Activated effector memory CD4-positive, alpha-beta T cell treated with Interleukin-2 at 50 U/mL for 16 hours (primary cell): Measurements from ENCODE around the gene WNT3.
"Not testable (repeated sequence)": the region's sequence is repeated elsewhere in the genome, so short reads cannot be mapped to it uniquely, and the experiment has no call there.

Experiments used
- DNase-seq: peaks from one replicate; pipeline ENCODE4 v3.0.0-alpha.2; 2020

Gene WNT3

DNA sequence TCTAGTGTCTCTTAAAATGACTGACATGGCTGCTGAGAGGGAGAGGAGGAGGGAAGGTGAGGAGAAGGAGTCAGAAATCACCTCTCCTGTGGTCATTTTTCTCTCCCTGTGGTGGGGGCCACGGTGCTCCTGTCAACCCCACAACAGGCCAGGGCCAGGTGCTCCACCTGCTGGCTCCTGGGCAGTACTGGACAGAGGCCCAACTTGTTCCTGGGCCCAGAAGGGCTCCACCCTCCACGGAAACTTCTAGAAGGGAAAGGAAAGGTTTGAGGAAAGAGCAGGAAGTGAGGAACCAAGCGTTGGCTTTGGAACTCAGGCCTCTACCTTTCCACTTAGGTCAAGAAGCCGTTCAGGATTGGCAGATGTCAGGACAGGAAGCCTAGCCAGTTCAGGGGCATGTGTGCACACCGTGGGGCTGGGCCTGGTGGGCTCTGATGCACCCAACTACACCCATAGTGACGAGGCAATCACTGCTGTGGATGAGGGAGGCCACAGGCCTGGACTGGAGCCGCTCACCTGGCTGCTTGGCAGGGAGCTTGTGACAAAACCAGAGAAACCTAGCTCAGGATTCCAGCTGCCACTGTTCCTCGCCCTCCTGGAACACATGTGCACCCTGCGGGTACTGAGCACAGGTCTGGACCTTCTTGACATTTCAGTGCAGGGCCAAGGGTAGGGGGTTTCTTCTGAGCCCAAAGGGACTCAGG lies 36.1 kb downstream of the WNT3 start:
- no peak for DNase-seq

DNA sequence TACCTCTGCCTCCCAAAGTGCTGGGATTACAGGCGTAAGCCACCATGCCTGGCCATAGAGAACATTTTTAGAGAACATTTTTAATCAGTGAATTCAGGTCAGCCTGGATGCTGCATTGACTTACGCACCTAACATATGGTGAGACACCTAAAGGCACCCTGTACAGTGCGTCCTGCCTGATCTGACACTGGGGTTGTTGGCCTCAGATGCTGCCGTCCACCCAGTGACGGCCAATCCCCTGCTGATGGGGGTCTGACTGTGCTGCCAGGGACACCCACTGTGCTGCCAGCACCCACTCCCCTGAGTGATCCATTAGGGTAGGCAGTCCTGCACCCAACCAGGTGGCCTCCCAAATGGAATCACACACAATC lies 38.5 kb downstream of the WNT3 start:
- no peak for DNase-seq

DNA sequence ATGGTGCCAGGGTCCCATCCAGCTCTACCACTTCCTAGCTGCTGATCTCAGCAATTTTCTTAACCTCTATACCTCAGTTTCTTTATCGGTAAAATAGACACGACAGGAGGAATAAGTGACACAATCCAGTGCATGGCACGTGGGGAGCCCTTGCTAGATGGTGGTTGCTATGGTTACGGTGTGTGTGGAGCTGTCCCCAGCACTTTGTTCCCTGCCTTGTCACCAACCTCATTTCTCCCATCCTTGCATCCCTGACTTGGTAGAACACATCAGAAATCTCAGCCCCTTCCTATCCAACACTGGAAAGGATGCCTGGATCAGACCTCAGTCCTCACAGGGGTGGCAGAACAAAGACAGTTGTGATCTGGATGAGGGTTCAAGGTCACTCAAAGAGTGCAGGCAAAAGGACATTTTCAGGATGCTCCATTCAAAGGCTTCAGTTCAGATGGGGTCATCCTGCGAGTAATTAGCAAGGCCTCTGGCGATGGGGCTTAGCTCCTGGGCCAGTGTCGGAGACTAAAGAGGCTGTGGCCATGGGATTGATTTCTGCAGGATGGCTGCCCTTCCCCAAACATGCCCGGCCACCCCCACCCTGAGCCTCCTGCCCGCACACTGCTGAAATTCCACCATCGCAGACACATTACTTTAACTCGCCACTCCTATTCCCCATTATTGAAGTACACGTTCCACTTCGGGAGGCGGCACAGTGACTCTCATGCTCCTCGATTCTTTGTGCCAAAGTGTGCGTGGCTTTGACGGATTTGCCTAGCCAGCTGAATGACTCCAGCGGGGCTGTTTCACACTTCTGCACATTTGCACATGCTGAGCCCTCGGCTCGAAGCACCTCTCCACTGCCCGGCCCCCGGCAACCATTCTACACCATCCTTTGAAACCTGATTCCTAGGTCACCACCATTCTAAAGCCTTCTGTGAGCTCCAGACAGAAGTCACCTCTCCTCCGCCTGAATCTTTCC lies 40.3 kb downstream of the WNT3 start:
- no peak for DNase-seq

DNA sequence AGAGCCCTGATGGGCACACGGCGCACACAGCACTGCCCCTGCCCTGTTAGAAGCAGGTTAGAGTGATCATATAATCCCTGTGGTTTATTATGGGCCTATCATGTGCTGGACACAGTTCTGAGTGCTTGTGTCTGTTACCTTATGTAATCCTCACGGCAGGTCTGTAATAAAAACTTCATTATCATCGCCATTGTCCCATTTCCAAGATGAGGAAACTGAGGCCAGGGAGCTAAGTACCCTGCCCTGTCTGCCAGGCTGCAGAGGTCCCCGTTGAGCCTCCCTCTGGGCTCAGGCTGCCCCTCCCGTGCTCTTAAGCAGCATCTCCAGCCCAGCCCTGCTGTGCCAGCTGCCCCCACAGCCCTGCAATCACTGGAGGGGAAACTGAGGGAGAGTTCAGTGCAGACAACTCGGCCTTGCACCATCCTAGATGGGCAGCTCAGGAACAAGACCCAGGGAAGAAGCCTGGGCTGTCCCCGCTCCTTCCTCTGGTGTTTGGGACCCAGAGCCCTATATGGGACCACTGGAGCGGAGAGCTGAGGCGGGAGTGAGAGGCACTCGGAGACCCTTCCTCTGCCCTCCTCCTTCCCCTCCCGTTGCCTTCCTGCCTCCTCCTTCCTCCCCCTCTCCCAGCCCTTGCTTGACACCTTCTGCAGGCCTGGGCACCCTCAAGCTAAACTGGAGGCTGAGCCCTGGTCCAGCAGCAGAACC lies 42.0 kb downstream of the WNT3 start:
- no peak for DNase-seq

DNA sequence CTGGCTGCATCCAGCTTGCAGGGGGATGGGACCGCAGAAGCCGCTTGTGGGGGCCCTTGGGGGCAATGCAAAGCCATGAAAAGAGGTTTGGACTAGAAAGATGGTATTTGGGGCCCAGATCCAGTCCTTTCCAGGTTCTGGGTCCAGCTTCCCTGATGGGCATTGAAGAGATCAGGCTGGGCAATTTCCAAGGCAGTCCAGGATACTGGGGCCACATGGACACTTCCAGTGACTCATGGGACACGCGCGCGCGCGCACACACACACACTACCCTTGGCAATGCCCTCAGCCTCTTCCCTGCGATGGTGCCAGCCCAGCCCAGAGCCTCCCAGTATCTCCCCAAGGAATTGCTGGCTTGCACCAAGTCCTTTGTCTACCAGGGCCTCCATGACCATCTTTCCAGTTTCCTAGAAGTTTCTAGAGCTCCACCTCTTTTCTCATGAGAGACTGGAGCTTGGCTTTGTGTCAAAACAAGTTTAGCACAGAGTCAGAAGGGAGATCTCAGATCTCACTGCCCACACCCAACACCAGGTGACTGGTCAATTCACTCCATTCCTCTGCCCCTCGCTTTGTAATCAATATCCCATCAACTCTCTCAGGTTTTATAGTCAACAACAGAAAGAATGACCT lies 44.3 kb downstream of the WNT3 start:
- no peak for DNase-seq

DNA sequence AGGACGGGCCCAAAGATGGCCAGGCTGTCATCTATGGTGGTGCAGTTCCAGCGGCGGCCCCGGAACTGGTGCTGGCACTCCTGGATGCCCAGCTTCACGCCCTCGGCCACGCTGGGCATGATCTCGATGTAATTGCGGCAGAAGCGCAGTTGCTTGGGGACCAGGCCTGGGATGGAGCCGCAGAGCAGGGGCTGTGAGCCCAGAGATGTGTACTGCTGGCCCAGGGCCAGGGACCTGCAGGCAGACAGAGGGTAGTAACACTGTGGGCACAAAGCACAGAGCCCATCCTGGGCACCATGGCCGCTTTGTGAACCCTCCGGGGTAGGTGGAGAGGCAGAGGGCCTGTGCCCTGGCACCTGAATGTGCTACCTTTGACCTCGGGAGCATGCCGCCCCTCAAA lies 44.8 kb downstream of the WNT3 start:
- no peak for DNase-seq

DNA sequence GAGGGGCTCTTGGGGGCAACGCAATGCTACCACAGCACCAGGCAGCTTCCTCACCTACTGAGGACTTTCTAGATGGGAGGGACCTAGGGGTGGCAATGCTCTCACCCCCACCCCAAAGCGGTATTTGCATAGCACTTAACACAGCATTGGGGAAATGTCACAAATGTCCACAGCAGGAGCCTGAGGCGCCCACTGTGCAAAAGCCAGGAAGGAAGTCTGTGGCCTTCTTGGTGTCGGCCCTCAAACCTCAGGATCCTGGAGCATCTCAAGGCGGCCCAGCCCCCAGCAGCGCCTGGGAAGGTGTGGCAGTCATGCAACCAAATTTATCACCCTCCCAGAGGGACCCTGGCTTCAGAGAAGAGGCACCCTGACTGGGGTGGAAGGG lies 45.3 kb downstream of the WNT3 start:
- no peak for DNase-seq

DNA sequence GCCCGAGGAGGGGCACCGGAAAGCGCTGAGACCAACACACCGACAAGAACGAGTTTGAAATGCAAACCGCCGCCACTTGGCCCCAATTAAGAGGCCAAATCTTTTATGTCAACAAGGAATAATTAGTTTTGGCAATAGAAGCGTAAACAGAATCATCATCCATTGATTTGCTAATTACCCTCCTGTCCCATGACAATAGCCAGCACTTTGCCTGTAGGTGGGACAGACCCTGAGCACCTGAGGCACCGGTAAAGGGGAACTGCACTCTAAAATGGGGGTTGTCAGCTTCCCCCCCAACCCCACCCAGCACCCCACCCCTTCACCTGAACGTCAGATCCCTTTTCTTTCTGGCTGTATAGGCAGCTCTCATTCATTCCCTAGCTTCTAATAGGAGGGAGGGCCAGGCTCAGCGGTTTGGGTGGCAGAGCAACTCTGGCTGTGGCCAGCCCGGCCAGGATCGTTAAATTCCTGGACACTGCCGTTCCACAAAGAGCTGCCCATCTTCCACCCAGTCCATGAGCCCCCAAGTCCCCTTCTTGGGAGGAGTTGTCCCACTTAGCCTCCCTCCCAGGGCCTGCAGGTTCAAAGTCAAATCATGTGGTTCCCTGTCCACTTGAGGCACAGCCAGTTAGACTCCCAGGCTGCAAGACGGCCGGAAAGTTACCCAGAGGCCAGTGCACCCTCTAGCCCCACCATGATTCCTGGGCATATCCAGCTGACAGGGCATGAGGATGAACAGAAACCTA lies 45.8 kb downstream of the WNT3 start:
- DNase-seq = no peak

DNA sequence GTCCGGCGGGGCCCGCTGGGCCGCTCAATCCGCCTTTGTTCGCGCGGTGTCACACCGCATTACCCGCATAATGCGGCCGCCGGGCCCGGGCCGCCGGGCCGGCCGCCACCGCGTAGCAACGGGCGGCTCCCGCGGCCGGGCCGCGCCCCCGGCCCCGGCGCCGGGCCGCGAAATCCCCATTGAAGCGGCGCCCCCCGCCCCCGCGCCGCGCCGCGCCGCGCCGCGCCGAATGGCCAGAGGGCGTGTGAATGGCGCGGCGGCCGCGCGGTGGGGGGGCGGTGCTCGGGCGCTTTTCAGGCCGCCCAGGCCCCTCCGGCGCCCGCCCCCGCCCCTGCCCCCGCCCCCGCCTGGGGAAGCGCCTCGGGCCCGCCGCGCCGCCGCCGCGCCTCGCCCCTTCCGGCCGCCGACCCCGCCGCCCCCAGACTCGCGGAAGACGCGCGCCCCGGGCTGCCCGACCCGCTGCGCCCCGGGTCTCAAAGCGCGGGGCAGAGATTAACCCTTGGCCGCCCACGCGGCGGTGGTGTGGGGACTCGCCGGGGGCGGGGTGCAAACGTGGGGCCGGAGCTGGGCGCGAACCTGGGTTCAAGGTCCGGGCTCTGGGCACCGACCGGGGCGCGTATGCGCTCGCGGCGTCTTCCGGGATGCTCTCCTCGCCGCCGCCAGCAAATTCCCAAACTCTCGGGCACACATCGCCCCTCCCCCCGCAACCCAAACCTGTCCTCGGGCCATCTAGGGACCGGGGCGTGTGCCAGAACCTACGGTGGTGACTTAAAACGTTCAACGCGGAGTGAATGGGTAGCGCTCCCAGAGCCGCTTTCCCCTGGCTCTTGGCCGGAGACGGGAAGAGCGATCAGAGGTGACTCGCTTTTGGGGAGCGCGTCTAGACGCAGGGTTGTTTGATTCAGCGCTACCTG lies 46.7 kb downstream of the WNT3 start:
- DNase-seq = no peak

DNA sequence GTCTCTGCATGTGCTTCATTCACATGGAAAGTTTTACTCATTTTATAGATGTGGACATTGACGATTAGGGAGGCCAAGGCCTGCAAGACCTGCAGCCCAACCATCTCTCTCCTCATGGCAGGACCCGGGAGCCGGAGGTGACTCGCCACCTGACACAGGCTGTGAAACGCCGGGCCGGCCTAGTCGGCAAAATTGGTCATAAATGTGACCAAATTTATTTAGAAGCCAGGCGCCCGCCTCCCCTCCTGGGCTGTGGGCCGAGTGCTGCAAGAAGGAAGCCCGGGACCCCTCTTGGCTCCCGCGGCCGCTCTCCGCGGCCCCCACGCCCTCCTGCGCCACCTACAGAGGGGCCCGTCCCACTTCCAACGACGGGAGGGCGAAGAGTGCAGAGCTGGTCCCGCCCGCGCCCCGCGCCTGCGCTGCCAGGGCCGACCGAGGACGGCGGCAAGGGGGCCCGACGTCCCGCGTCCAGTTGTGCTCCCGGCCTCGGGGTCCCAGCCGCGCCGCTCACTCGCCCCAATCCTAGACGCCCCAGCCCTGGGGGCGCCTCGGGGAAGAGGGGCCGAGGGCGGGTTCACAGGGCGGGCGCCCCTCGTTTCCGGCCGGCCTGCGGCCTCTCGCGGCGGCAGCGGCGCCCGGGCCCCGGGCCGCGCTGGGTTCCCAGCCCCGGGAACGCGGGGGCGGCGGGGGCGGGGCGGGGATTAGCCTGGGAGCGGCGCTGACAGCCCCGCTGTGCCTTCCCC lies 47.5 kb downstream of the WNT3 start:
- DNase-seq = no peak

DNA sequence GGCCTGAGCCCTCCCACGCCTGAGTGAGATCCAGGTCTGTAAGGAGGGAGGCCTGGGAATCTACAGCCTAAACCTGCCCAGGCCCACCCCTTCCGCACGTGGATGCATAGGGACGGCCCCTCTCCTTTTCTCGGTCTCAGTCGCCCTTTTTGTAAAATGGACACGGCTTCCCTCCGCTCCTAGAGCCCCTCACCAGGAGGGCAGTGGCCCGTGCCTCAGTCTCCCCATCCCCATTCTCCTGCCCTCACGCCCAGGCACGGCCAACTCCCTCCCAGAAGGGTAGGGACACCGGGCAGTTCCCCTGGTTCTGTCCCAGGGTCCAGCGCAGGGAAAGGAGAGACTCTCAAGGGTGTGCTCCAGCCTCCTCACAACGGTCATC lies 48.1 kb downstream of the WNT3 start:
- DNase-seq = no peak

DNA sequence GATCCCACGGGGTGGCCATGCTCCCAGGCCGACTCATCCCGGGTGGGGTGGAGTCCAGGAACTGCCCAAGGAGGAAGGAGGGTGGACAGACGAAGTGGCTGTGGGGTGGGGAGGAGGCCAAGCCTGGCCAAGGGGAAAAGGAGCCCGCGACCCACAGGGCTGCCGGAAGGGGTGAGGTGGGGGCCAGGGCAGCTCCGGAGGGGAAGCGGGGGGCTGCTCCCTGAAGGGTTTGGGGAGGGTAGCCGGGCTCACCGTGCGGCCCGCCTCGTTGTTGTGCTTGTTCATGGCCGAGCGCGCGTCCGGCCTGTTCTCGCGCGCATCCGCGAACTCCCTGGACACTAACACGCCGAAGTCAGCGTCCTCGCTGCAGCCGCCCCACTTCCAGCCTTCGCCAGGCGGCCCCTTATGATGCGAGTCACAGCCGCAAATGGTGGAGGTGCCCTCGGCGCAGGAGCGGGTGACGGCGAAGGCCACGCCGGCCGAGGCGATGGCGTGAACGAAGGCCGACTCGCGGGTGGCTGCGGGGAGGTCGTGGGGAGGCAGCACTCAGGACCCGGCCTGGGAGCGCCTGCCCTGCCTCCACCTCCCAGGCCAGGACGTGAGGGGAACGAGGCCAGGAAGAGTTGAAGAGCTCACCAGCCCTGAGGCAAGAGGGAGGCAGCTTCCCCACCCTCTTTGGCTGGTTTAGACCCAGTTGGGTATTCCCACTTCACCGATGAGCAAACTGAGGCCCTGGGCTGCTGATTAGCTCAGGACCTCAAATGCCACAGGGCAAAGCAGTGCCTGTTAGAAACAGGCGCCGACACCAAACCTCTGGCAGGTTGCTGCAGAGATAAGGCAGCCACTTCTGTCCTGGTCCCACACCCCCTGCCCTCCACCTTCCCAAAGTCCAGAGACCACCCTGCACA lies 48.7 kb downstream of the WNT3 start:
- DNase-seq = no peak

DNA sequence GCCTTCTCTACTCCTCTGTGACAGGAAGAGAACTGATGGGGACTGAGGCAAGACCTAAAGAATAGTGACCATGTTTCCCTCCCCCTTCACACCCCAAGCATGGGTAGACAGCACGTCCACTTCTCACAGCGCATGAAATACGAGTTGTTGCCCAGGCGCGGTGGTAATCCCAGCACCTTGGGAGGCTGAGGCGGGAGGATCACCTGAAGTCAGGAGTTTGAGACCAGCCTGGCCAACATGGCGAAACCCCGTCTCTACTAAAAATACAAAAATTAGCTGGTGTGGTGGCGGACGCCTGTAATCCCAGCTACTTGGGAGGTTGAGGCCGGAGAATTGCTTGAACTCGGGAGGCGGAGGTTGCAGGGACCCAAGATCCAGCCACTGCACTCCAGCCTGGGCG lies 49.6 kb downstream of the WNT3 start:
- not testable (repeated sequence) for DNase-seq

DNA sequence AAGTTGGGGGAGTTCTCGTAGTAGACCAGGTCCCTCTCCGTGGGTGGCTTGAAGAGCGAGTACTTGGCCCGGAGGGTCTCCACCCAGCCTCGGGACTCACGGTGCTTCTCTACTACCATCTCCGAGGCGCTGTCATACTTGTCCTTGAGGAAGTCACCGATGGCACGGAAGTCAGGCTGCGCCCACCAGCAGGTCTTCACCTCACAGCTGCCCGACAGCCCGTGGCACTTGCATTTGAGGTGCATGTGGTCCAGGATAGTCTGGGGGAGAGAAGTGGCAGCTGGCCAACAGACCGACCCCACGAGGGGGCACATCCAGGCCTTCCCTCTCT lies 50.0 kb downstream of the WNT3 start:
- no peak for DNase-seq

DNA sequence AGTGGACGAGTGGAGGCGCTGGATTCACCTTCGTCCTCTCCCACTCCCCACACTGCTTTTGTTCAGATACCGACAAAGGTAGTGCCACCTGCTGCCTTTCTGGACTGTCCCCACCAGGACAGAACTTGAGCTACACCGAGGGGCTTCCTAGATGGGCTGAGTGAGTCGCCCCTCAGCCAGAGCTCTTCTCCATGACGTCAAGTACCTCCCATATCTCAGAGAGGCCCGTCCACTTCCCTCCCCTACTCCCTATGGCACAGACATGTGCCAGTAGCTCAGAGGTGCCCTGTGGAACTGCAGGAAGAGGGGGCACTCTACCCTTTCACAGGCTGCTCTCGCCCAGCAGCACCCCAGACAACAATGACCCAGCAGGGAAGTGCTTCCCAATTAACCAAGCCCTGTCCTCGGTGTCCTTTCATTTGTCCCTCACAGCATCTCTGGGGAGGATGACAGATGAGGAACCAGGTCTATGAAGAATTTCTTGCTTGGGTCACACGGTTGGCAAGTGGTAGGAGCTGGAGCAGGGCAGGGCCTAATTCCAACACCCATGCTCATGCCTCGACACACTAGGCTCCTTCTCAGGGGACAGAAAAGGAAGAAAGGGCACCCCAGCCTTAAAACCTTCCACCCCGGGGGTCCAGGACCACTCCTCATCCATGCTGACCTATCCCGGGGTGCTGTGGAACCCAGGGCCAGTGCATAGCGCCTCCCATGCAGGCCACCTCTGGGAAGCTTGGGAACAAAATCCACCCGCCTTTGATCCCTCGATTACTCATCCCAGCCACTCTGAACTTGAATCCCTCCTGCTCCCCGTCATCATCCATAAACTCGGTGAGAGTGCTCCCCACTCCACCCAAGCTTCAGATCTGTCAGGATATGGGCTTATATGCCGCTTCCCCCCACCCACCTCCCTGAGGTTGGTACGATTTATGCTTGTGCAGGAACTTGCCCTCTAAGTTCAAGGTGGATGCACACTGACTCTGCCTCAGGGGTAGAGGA lies 51.7 kb downstream of the WNT3 start:
- no peak for DNase-seq

DNA sequence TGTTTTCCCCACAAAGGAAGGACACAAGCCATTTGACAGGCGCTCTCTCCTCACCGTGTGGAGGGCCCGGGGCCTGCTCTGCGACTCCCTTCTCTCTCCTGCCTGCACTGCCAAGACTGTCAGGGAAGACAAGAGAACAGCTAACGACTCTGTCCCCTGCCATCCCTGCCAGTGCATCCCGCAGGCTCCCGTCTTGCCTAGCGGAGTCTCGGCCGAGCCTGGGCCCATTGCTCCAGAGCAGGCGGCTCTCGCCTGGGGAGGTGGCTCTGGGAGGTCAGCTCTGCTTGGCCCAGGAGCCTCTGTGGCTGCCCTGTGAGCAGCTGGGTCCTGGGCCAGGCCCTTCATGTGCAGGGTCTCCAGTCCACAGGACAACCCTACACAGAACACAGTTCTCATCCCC lies 53.0 kb downstream of the WNT3 start:
- DNase-seq = no peak

DNA sequence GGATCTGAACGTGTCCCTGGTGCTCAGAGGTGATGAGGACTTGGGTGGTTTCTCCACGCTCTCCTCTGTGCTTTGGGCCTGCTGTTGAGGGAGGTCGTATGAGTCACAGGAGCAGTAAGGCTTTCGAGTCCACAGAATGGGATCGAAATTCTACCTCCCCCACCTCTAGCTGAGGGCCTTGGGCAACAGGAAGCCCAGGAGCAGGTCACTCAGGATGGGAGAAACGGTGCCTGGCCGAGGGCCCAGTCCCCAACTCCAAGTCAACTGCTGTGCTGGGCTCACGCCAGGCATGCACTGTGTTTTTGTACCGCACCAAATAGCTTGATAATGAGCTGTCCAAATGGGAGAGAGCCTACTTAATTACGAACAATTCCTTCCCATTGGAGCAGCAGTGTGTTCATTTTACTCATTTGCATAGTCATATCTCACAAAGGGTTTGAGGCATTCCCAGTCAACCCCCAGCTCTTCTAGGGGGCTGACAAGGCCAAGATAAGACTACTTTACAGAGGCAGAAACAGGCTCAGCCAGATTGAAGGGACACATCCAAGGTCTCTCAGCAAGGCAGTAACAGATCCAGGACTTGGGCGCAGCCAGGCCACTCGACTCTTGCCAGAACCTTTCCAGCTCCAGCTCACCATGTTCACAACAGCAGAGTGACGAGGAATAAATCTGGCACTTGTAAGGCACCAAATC lies 53.6 kb downstream of the WNT3 start:
- no peak for DNase-seq
